K562 (cell line): ENCODE measurements around the gene PEX6. TPM values are rescaled to one million over a fixed set of nuclear protein-coding genes. Genes with fewer than 3 reads are reported as not detected.
A peak's percentile ranks its signal among the peaks of the same experiment; 100 is the strongest.

Experiments
- ATAC-seq: fragments of 200-7000 bp; cut with Tn5 transposase; 3 replicates; pipeline ENCODE4 v1.9.1; 2020; ENCODE audit warnings: moderate library complexity
- BruUV-seq: library from RNA; stranded (reverse); fragments of 400-500 nt; replicated peaks from 2 replicates; lab custom pipeline; 2021; lab: Mats Ljungman, UMichigan
- CTCF ChIA-PET: fragments of 300-600 bp; formaldehyde crosslinking; extraction: SDS; loops from one replicate; lab custom pipeline; 2021; ENCODE audit warnings: low intra/inter-chr PET ratio; lab: Yijun Ruan, JAX
- POLR2A ChIA-PET: fragments of 300-600, 350-650 bp; sonication (Branson Sonifier 250); formaldehyde crosslinking; extraction: SDS; loops from one replicate; lab custom pipeline; 2021; ENCODE audit warnings: antibody characterized with exemption, inconsistent platforms; lab: Yijun Ruan, JAX
- DNase-seq, 4 experiments: peaks; one replicate each; pipeline versions ENCODE4 v3.0.0 to v3.0.0-alpha.2; 2011 to 2018; ENCODE audit warnings: low spot score in 3 of 4, mixed read lengths in 3 of 4; ENCODE audit errors: extremely low read depth in 1 of 4
- FAIRE-seq: peaks from 2 replicates; lab custom pipeline; 2011; peaks lifted over from hg19 to GRCh38; lab: Jason Lieb, UNC
- H2AFZ ChIP-seq: 2 replicates; pipeline ENCODE4 v1.6.0; 2011; ENCODE audit warnings: low read depth, low read length, control low read depth, inconsistent platforms
- H3K27ac ChIP-seq: fragments of 200-600 bp; 3 replicates; pipeline ENCODE4 v1.8.0; 2011; ENCODE audit warnings: low read depth, mild to moderate bottlenecking, control low read depth, inconsistent platforms, low read length, moderate library complexity, mixed read lengths; ENCODE audit errors: extremely low read depth
- H3K27me3 ChIP-seq, 2 experiments: fragments of 300-600 bp in 1 of 2; 2 replicates in 1 of 2; 3 replicates in 1 of 2; pipeline versions ENCODE4 v1.6.0 to v1.8.0; 2011; ENCODE audit warnings: inconsistent platforms in 2 of 2, low read length in 2 of 2, mild to moderate bottlenecking in 1 of 2, mixed read lengths in 1 of 2, moderate library complexity in 1 of 2; ENCODE audit not compliant: control insufficient read depth in 2 of 2, insufficient read depth in 2 of 2
- H3K36me3 ChIP-seq: fragments of 300-600 bp; 3 replicates; pipeline ENCODE4 v1.8.0; 2011; ENCODE audit warnings: mild to moderate bottlenecking, low read length, inconsistent platforms; ENCODE audit not compliant: control insufficient read depth, insufficient read depth
- H3K4me1 ChIP-seq, 2 experiments: fragments of 200-600 bp in 1 of 2; replicated peaks in 1 of 2; 2 replicates in 1 of 2; 3 replicates in 1 of 2; pipeline versions ENCODE4 v1.5.1 to v1.8.0; 2011; ENCODE audit warnings: inconsistent platforms in 2 of 2, low read length in 2 of 2, mild to moderate bottlenecking in 1 of 2, mixed read lengths in 1 of 2, moderate library complexity in 1 of 2; ENCODE audit not compliant: control insufficient read depth in 2 of 2, insufficient read depth in 2 of 2
- H3K4me2 ChIP-seq: 2 replicates; pipeline ENCODE4 v1.6.1; 2011; ENCODE audit warnings: low read length, control low read depth, inconsistent platforms, mixed read lengths; ENCODE audit not compliant: insufficient read depth
- H3K4me3 ChIP-seq: fragments of 200-600 bp; sonication (generic), shearing (Covaris generic); 2 replicates; pipeline ENCODE4 v1.5.1; 2016; ENCODE audit warnings: control low read depth, inconsistent platforms
- H3K79me2 ChIP-seq: fragments of 200-600 bp; 3 replicates; pipeline ENCODE4 v1.8.0; 2011; ENCODE audit warnings: low read length, inconsistent platforms; ENCODE audit not compliant: control insufficient read depth, insufficient read depth
- H3K9ac ChIP-seq, 2 experiments: 2 replicates each; pipeline versions ENCODE4 v1.6.0 to v1.6.1; 2011; ENCODE audit warnings: low read depth in 2 of 2, low read length in 2 of 2, control low read depth in 1 of 2, inconsistent platforms in 1 of 2, mild to moderate bottlenecking in 1 of 2, mixed read lengths in 1 of 2; ENCODE audit not compliant: insufficient read depth in 1 of 2
- H3K9me1 ChIP-seq: one replicate; pipeline ENCODE4 v1.6.0; 2011; ENCODE audit warnings: inconsistent platforms, mild to moderate bottlenecking, low read length, moderate library complexity; ENCODE audit not compliant: control insufficient read depth, insufficient read depth
- H3K9me3 ChIP-seq: replicated peaks from 2 replicates; pipeline ENCODE4 v1.5.1; 2011; ENCODE audit warnings: low read depth, low read length, inconsistent platforms; ENCODE audit not compliant: control insufficient read depth, insufficient read depth
- H4K20me1 ChIP-seq: replicated peaks from 2 replicates; pipeline ENCODE4 v1.6.1; 2011; ENCODE audit warnings: low read length, inconsistent platforms, mixed read lengths; ENCODE audit not compliant: control insufficient read depth, insufficient read depth
- KDM5B ChIP-seq: fragments of 200-600 bp; sonication (generic); IDR thresholded peaks from 2 replicates; pipeline ENCODE4 v1.6.1; 2012; ENCODE audit warnings: low read depth, mild to moderate bottlenecking, moderate library complexity, low read length, control low read depth, inconsistent platforms; ENCODE audit not compliant: insufficient replicate concordance
- MYNN ChIP-seq, 2 experiments: sonication (generic); formaldehyde crosslinking in 1 of 2; IDR thresholded peaks; 2 replicates each; pipeline versions ENCODE4 v1.5.0 to v1.6.1; 2016 to 2020; ENCODE audit warnings: antibody characterized with exemption in 1 of 2, missing genetic modification reagents in 1 of 2
- NELFE ChIP-seq: IDR thresholded peaks from 2 replicates; pipeline ENCODE4 v1.6.1; 2011; ENCODE audit warnings: mild to moderate bottlenecking; ENCODE audit not compliant: insufficient read depth, insufficient read length
- NFIC ChIP-seq: fragments of 450-650 bp; IDR thresholded peaks from 2 replicates; pipeline ENCODE4 v1.6.1; 2017; ENCODE audit warnings: mild to moderate bottlenecking, inconsistent platforms
- TCFL5 ChIP-seq: fragments of 250-450 bp; sonication (Bioruptor Pico); conservative IDR thresholded peaks from 2 replicates; pipeline ENCODE4 v1.6.1; 2021; ENCODE audit warnings: mild to moderate bottlenecking, moderate library complexity, matching md5 sums
- TGIF2 ChIP-seq: sonication (generic); formaldehyde crosslinking; IDR thresholded peaks from 2 replicates; pipeline ENCODE4 v1.8.1; 2022; ENCODE audit warnings: mild to moderate bottlenecking, missing genetic modification reagents, moderate library complexity
- ZNF316 ChIP-seq: fragments of 450-650 bp; IDR thresholded peaks from 2 replicates; pipeline ENCODE4 v1.6.1; 2016
- ZNF764 ChIP-seq: fragments of 250-450 bp; sonication (Bioruptor Pico); IDR thresholded peaks from 2 replicates; pipeline ENCODE4 v1.4.0; 2020; ENCODE audit warnings: low read depth, mild to moderate bottlenecking, moderate library complexity
- WGBS: fragments of 100-300 bp; shearing (Covaris generic); methylation state at CpG from one replicate; pipeline ENCODE4 v1.1.6; 2016; ENCODE audit warnings: low coverage, mixed read lengths; ENCODE audit not compliant: insufficient coverage; ENCODE audit errors: missing lambda C conversion rate; 5-methylcytosine and 5-hydroxymethylcytosine counted together
- in situ Hi-C: fragments of 300-500 bp; cut with MboI; formaldehyde crosslinking; loops from 4 replicates; pipeline ENCODE4 v1.15.0; 2018; ENCODE audit warnings: inconsistent platforms, mixed read lengths
- intact Hi-C: fragments of 100-400 bp; cut with micrococcal nuclease; formaldehyde crosslinking; loops from 2 replicates; pipeline ENCODE4 v1.14.2; 2022
- polyA plus RNA-seq, 8 experiments: library from polyadenylated mRNA; depleted of rRNA in 4 of 8; stranded (reverse) in 5 of 8; unstranded in 3 of 8; fragments of >200 nt; fragmentation: Nextera tagmentation in 2 of 8; fragmentation: Illumina TruSeq in 1 of 8; extraction: Ambion mirVana in 2 of 8; extraction: Trizol in 1 of 8; gene quantifications; 2 replicates each; pipeline versions ENCODE4 v1.2.1 to v1.2.3, GENCODE V29; 2011 to 2014; ENCODE audit warnings: inconsistent platforms in 1 of 8, missing spikeins in 1 of 8
- total RNA-seq, 7 experiments: library from RNA; depleted of rRNA in 6 of 7; stranded (reverse); fragments of >200 nt in 6 of 7; fragmentation: Illumina TruSeq in 2 of 7; extraction: Trizol in 2 of 7; gene quantifications; 2 replicates each; pipeline versions ENCODE4 v1.2.1 to v1.2.3, GENCODE V29; 2011 to 2021; ENCODE audit warnings: low replicate concordance in 1 of 7
- TF ChIP-seq, protein P1 (sequence below): sonication (generic); formaldehyde crosslinking; IDR thresholded peaks from 2 replicates; pipeline ENCODE4 v1.9.0; 2022; ENCODE audit warnings: mild to moderate bottlenecking, missing genetic modification reagents

Gene PEX6
- total and polyA plus RNA-seq, 9 of the 15 experiments (the other 6 are each of a cell fraction or from before 2014, with no cell fraction given) = 0.17 to 20.8 (median 6.9) TPM

DNA sequence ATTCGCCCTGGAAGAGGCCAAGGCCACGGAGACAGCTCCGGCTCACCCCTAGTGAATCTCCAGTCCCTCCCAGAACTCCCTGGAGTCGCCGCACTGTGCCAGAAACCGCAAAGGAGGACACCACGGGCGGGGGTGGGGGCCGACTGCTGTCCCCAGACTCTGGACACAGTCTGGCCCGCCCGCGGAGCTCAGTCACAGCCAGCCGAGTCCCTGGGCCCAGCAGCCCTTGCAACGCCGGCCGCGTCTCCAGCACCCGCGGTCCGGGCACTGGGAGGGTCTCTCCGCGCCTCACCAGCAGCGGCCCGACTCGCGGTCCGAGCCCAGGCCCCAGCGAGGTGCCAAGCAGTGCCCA lies 518 bp downstream of the PEX6 start (continued):
- TF ChIP-seq, protein P1, sequence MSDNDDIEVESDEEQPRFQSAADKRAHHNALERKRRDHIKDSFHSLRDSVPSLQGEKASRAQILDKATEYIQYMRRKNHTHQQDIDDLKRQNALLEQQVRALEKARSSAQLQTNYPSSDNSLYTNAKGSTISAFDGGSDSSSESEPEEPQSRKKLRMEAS (CRISPR knock-in tag) = no peak

DNA sequence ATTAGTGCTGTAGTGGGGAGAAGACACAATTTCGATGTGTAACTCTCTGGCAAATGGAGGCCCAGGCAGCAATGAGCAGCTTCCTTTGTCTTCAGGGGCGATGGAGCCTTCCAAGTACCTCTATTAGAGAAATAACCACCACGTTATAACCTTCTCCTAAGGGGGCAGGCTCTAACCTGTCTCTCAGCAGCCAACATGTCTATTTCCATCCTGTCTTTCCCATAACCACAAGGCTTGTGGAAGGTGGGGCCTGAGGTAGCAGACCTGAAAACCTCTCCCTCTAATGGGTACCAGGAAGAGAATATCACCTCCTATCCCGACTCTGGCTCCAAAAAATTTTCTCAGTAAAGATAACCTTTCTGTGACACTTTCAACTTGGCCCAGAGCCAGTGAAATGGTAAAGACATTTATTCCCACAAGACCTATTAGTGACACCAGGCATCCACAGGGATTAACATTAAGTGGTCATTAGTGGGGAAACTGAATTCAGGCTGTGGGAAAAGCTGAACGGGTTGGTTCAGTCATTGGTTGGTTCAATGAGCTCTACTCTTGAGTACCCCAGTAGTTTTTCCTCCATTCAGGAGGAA lies 4.0 kb downstream of the PEX6 start:
- no peak for FAIRE-seq
- Histone ChIP-seq H4K20me1 (peaks cover 5% of the 10 kb centered on the region; the same call in 1 of the 2 replicates), H3K9ac (no peak overlapping the region), H2AFZ (no peak overlapping the region), H3K27ac (0 out of 3 replicates have a peak overlapping the region, but pooled peaks have one; percentile 13), H3K9me3 (no peaks in the 10 kb centered on the region), H3K27me3 (no peaks in the 10 kb centered on the region), H3K4me1 (peaks cover 38 to 42% of the 10 kb centered on the region in 2 experiments), H3K79me2 (peaks cover 46% of the 10 kb centered on the region), H3K4me3 (no peak overlapping the region), H3K36me3 (peaks cover 39% of the 10 kb centered on the region), H3K9me1 (no peaks in the 10 kb centered on the region), H3K4me2 (no peak overlapping the region; the same call in 1 of the 2 replicates)
- ATAC-seq = no peak
- 59% methylated on average over 5 of the region's 5 CpGs for WGBS
- in situ Hi-C loops = no loop called here
- intact Hi-C loops = no loop called here
- CTCF ChIA-PET = no interaction called here
- DNase-seq = peak in 1 of 4 experiments; percentile 53
- BruUV-seq = no TSS peak
- POLR2A ChIA-PET = interaction anchor here (0.6 to 3.4 kb wide), 5 partner anchors 9 to 46 kb away, joined by 3 to 22 read pairs (median 8); partner anchors contain the start of genes CNPY3 and PPP2R5D
- TF ChIP-seq TGIF2 (CRISPR knock-in tag) (0 out of 2 replicates have a peak, but pooled peaks have one; percentile 35), TCFL5 (no peak), NELFE (no peak), ZNF764 (CRISPR knock-in tag) (no peak), MYNN (IDR thresholded peaks at IDR 0.05) (0 out of 2 replicates have a peak, but pooled peaks have one; percentile 15), MYNN (CRISPR knock-in tag; IDR thresholded peaks at IDR 0.05) (no peak), KDM5B (peak; percentile 2), NFIC (peak; percentile 95), ZNF316 (no peak)
